Measurements from ENCODE around the gene ALG14.

Gene ALG14

GRCh38 chr1:95061445-95062006 lies 11.2 kb downstream of the ALG14 start:
- no peaks in the 10 kb centered on the region for H3F3A ChIP-seq (ENCODE audit: insufficient read depth, low read length)
- TF ChIP-seq EZH2 (IDR thresholded peaks at IDR 0.05; ENCODE audit: borderline replicate concordance, low read length), result no peak
- TF ChIP-seq CTCF (IDR thresholded peaks at IDR 0.05; ENCODE audit: low read length), result no peak
- no peaks in the 10 kb centered on the region for H3K27me3 ChIP-seq (ENCODE audit: insufficient read depth, low read length)
- no peaks in the 10 kb centered on the region for H3K4me1 ChIP-seq (ENCODE audit: insufficient read depth, low read length, severe bottlenecking)
- no peak overlapping the region for H3K4me3 ChIP-seq (ENCODE audit: low read depth, low read length, poor library complexity, severe bottlenecking)
- H3K9me2 ChIP-seq (ENCODE audit: low read depth, low read length), result no peaks in the 10 kb centered on the region
- no peaks in the 10 kb centered on the region for H3K79me2 ChIP-seq (ENCODE audit: insufficient read depth, low read length)
- no peak overlapping the region for H3K4me2 ChIP-seq (ENCODE audit: low read length)
- no peaks in the 10 kb centered on the region for H3K36me3 ChIP-seq (ENCODE audit: insufficient read depth, low read length)
- no peaks in the 10 kb centered on the region for H3K9me3 ChIP-seq (ENCODE audit: low read length)
- H2AFZ ChIP-seq (ENCODE audit: low read length), result no peak overlapping the region
- H3K9ac ChIP-seq (ENCODE audit: low read length), result no peak overlapping the region
- H3K27ac ChIP-seq (ENCODE audit: low read depth, low read length, poor library complexity, severe bottlenecking), result no peak overlapping the region
- no peaks in the 10 kb centered on the region for H4K20me1 ChIP-seq (ENCODE audit: insufficient read depth, low read length)

GRCh38 chr1:95058974-95059373 lies 13.8 kb downstream of the ALG14 start:
- H3K9me3 ChIP-seq (ENCODE audit: low read length), result no peaks in the 10 kb centered on the region
- no peak overlapping the region for H3K9ac ChIP-seq (ENCODE audit: low read length)
- no peak overlapping the region for H3K4me3 ChIP-seq (ENCODE audit: low read depth, low read length, poor library complexity, severe bottlenecking)
- H3K4me1 ChIP-seq (ENCODE audit: insufficient read depth, low read length, severe bottlenecking), result no peaks in the 10 kb centered on the region
- H3K27ac ChIP-seq (ENCODE audit: low read depth, low read length, poor library complexity, severe bottlenecking), result no peak overlapping the region
- no peaks in the 10 kb centered on the region for H4K20me1 ChIP-seq (ENCODE audit: insufficient read depth, low read length)
- H2AFZ ChIP-seq (ENCODE audit: low read length), result no peak overlapping the region
- no peaks in the 10 kb centered on the region for H3K27me3 ChIP-seq (ENCODE audit: insufficient read depth, low read length)
- TF ChIP-seq EZH2 (IDR thresholded peaks at IDR 0.05; ENCODE audit: borderline replicate concordance, low read length), result no peak
- no peak for TF ChIP-seq CTCF (IDR thresholded peaks at IDR 0.05; ENCODE audit: low read length)
- no peaks in the 10 kb centered on the region for H3K79me2 ChIP-seq (ENCODE audit: insufficient read depth, low read length)
- no peaks in the 10 kb centered on the region for H3F3A ChIP-seq (ENCODE audit: insufficient read depth, low read length)
- no peaks in the 10 kb centered on the region for H3K9me2 ChIP-seq (ENCODE audit: low read depth, low read length)
- H3K4me2 ChIP-seq (ENCODE audit: low read length), result no peak overlapping the region
- H3K36me3 ChIP-seq (ENCODE audit: insufficient read depth, low read length), result no peaks in the 10 kb centered on the region

DNA sequence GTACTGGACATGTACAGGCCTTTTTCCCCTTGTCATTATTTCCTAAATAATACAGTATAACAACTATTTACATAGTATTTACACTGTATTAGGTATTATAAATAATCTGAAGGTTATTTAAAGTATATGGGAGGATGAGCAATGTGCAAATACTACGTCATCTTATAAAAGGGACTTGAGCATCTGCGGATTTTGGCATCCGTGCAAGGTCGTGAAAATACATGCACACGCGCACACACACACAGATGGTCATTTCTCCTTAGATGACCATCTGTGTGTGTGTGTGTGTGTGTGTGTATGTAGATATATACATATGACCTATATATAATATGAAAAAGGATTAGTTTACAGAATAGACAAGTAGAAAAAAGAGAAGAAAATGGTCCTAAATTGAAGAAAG lies 15.4 kb downstream of the ALG14 start:
- H3K36me3 ChIP-seq (ENCODE audit: insufficient read depth, low read length), result no peaks in the 10 kb centered on the region
- H3K9ac ChIP-seq (ENCODE audit: low read length), result no peak overlapping the region
- no peaks in the 10 kb centered on the region for H3K9me3 ChIP-seq (ENCODE audit: low read length)
- H3K79me2 ChIP-seq (ENCODE audit: insufficient read depth, low read length), result no peaks in the 10 kb centered on the region
- H3K27me3 ChIP-seq (ENCODE audit: insufficient read depth, low read length), result no peaks in the 10 kb centered on the region
- no peak for TF ChIP-seq CTCF (IDR thresholded peaks at IDR 0.05; ENCODE audit: low read length)
- TF ChIP-seq EZH2 (IDR thresholded peaks at IDR 0.05; ENCODE audit: borderline replicate concordance, low read length), result no peak
- no peaks in the 10 kb centered on the region for H3K4me1 ChIP-seq (ENCODE audit: insufficient read depth, low read length, severe bottlenecking)
- no peak overlapping the region for H2AFZ ChIP-seq (ENCODE audit: low read length)
- no peak overlapping the region for H3K27ac ChIP-seq (ENCODE audit: low read depth, low read length, poor library complexity, severe bottlenecking)
- H3K4me3 ChIP-seq (ENCODE audit: low read depth, low read length, poor library complexity, severe bottlenecking), result no peak overlapping the region
- H3K4me2 ChIP-seq (ENCODE audit: low read length), result no peak overlapping the region
- no peaks in the 10 kb centered on the region for H3F3A ChIP-seq (ENCODE audit: insufficient read depth, low read length)
- no peaks in the 10 kb centered on the region for H3K9me2 ChIP-seq (ENCODE audit: low read depth, low read length)
- no peaks in the 10 kb centered on the region for H4K20me1 ChIP-seq (ENCODE audit: insufficient read depth, low read length)

Measured in OCI-LY1 (cell line).